Measurements from ENCODE around the gene GABRB2.

The GABRB2 gene

DNA sequence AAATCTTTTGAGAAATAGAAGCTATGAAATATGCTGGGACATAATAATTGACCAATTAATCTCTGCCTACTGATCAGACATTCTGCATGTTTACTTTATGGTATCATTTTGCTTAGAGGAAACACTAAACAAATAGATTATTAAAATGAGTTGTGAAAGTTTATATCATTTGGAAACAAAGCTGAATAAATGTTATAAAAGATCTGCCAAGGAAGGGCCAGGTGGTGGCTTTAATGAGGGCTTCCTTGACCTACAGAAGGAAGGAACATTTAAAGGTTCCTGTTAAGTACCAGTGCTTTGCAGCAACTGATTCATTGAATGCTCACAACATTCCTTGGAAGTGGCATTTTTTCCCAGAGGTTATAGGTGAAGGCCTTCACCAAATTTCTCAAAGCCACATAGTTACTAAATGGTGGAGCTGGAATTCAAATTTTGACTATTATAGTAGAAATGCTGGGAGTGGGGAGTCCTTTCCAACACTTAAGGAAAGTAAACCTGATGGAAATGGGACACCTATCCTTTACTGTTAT lies 250.7 kb downstream of the GABRB2 start:
- Histone ChIP-seq H3K27ac (no peak overlapping the region), H3K4me3 (no peak overlapping the region)
- no peak for DNase-seq (ENCODE audit: low spot score)
- no peak for TF ChIP-seq CTCF (IDR thresholded peaks at IDR 0.05)

GRCh38 chr5:161288071-161288470 lies 258.5 kb downstream of the GABRB2 start:
- no peak for DNase-seq (ENCODE audit: low spot score)
- Histone ChIP-seq H3K4me3 (no peak overlapping the region), H3K27ac (no peak overlapping the region)
- no peak for TF ChIP-seq CTCF (IDR thresholded peaks at IDR 0.05)

DNA sequence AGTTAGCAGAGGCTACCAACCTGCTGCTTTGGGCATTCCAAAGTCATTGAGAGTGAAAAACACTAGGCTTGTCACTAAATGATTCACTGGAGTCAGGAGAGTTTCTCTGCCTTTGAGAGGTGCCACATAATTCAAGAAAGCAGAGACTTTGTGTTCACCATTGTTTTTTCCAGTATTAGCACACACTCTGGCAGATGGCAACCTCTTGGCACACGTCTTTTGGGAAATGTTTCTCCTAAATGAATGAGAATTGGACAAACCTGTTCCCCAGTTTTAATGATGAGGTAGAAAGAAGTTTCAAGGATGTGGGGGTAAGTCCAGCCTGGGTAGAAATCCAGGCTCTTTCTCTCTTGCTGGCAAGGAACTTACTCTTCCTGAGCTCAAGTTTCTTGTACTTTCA lies 259.1 kb downstream of the GABRB2 start:
- no peak overlapping the region for H3K27ac ChIP-seq
- H3K4me3 ChIP-seq: no peak overlapping the region
- no peak for TF ChIP-seq CTCF (IDR thresholded peaks at IDR 0.05)
- no peak for DNase-seq (ENCODE audit: low spot score)

DNA sequence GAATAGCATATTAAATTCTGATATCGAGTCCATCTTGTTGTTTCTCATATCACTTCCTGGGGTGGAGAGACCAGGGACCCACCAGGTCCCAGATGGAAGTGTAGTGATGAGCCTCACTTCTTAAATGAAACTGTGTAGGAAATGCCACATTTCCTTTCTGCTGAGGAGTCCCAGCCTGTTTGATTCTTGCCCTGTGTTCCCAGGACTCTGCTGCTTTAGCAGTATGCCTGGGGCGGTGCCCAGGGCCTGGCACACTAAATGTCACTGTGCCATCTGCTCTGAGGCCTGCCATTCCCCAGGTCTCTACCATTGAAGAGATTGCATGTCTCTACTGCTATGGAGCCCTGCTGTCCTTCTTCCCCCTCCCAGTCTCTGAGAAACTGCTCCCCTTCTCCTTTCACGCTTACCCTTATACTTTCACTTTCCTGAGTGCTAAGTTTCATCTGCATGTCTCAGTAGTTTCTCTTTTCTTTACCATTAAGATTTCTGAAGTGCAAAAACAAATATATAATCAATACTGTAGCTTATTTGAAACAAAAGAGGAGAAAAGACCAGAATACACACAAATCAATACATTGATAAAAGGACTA lies 260.4 kb downstream of the GABRB2 start:
- no peak for TF ChIP-seq CTCF (IDR thresholded peaks at IDR 0.05)
- H3K4me3 ChIP-seq: no peak overlapping the region
- DNase-seq (ENCODE audit: low spot score): no peak
- H3K27ac ChIP-seq: no peak overlapping the region

- no peak for TF ChIP-seq CTCF (IDR thresholded peaks at IDR 0.05)
- Histone ChIP-seq H3K4me3 (no peak overlapping the region), H3K27ac (no peak overlapping the region)
- no peak for DNase-seq (ENCODE audit: low spot score)
Observed at GRCh38 chr5:161284445-161284844, 262.1 kb downstream of the GABRB2 start.

DNA sequence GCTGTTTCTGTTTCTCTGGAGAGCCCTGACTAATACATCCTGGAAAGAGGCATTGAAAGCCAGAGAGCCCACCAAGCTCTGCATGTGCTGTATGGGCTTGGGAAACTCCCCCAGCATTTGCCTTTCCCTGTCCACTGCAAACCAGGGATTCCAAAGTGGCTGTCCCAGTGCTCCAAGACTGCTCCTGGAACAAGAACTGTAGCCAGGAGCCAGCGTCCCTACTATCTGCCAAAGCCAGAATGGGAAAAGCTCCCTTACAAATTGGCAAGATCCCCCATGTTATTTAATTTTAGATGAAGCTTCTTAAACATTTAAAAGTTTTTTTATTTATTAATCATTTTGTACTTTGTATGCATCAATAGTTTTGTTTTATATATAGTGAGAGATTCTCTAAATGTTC lies 263.2 kb downstream of the GABRB2 start:
- no peak for DNase-seq (ENCODE audit: low spot score)
- H3K4me3 ChIP-seq: no peak overlapping the region
- no peak for TF ChIP-seq CTCF (IDR thresholded peaks at IDR 0.05)
- H3K27ac ChIP-seq: no peak overlapping the region
